Parathyroid adenoma (tissue), 2 donors: Measurements from ENCODE around the gene FAM168A.

Source experiments
- H2AFZ ChIP-seq: fragments of 300-600 bp; sonication (generic); one replicate; pipeline ENCODE4 v1.7.0; 2017; ENCODE audit warnings: antibody characterized with exemption, mild to moderate bottlenecking
- H3K27ac ChIP-seq: fragments of 300-600 bp; sonication (generic); one replicate; pipeline ENCODE4 v1.7.0; 2017
- H3K27me3 ChIP-seq: fragments of 300-600 bp; sonication (generic); one replicate; pipeline ENCODE4 v1.7.0; 2017; ENCODE audit warnings: low read length; ENCODE audit not compliant: control insufficient read depth, insufficient read depth
- H3K36me3 ChIP-seq: fragments of 300-600 bp; sonication (generic); one replicate; pipeline ENCODE4 v1.7.0; 2017; ENCODE audit warnings: low read length; ENCODE audit not compliant: control insufficient read depth, insufficient read depth
- H3K4me1 ChIP-seq: fragments of 300-600 bp; sonication (generic); one replicate; pipeline ENCODE4 v1.7.0; 2017; ENCODE audit warnings: control low read depth
- H3K4me2 ChIP-seq: fragments of 300-600 bp; sonication (generic); one replicate; pipeline ENCODE4 v1.7.0; 2017; ENCODE audit warnings: low read length
- H3K4me3 ChIP-seq: fragments of 300-600 bp; sonication (generic); one replicate; pipeline ENCODE4 v1.7.0; 2017; ENCODE audit warnings: low read depth, low read length
- H3K79me2 ChIP-seq: fragments of 300-600 bp; sonication (generic); one replicate; pipeline ENCODE4 v1.7.0; 2017; ENCODE audit warnings: control low read depth
- H3K9ac ChIP-seq: fragments of 300-600 bp; sonication (generic); one replicate; pipeline ENCODE4 v1.7.0; 2017; ENCODE audit warnings: mild to moderate bottlenecking
- H3K9me3 ChIP-seq: fragments of 300-600 bp; sonication (generic); one replicate; pipeline ENCODE4 v1.7.0; 2017; ENCODE audit warnings: low read length; ENCODE audit not compliant: control insufficient read depth
- CTCF ChIP-seq: fragments of 300-600 bp; sonication (generic); IDR thresholded peaks from one replicate; pipeline ENCODE4 v1.7.0; 2017; ENCODE audit warnings: antibody characterized with exemption, mild to moderate bottlenecking
- donor health status: primary hyperparathyroidism.

The FAM168A gene

DNA sequence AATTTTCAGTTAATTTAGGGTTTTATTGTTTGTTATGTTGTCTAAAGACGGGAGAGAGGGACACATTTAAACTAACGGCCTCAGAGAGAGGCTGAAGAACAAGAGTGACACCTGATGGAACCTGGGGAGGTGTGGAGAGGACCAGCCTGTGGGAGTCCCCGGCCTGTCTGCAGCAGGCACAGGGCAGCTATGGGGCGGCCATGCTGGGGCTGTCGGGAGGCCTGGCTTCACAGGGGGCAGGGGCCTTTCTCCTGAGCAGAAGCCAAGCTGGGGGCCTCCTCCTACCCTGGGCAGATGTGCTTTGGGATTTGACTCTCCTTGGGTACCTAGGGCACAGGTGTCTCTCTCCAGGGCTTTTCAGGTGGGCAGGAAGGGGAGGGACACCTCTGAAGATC lies 199.8 kb downstream of the FAM168A start:
- H3K27ac ChIP-seq: no peak overlapping the region
- no peaks in the 10 kb centered on the region for H3K9me3 ChIP-seq
- H3K79me2 ChIP-seq: no peaks in the 10 kb centered on the region
- TF ChIP-seq CTCF: no peak
- no peak overlapping the region for H3K4me2 ChIP-seq
- no peaks in the 10 kb centered on the region for H3K27me3 ChIP-seq
- no peaks in the 10 kb centered on the region for H3K36me3 ChIP-seq
- H2AFZ ChIP-seq: no peak overlapping the region
- H3K4me3 ChIP-seq: no peak overlapping the region
- no peak overlapping the region for H3K9ac ChIP-seq
- H3K4me1 ChIP-seq: no peaks in the 10 kb centered on the region

DNA sequence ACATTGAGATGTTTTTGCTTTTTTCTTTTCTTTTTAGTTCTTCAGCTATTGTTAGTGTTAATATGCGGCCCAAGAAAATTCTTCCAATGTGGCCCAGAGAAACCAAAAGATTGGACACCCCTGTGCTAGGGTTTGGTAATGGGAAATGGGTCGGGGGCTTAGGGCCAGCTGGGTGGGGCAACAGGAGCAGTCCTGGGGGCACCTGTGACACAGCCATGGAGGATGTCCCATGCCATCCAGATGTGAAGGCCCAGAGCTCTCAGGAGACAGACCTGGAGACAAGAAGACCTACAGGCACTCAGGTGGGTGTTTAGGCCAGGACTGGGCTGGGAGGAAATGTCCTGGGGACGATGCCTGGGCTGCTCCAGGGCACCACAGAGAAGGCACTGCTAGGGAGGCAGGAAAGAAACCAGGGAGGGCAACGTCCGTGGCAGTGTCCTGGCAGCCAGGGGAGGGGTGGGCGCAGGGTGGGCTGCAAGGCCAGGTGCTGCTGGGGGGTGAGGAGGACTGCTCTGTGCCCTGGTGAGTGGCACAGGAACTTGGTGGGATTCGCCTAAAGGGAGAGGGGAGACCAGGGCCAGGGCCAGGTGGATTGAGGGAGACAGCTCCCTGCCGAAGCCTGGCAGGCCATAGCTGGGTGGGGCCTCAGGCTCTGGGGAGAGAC lies 200.3 kb downstream of the FAM168A start:
- Histone ChIP-seq H3K79me2 (no peaks in the 10 kb centered on the region), H3K9me3 (no peaks in the 10 kb centered on the region), H3K27ac (no peak overlapping the region), H3K4me1 (no peaks in the 10 kb centered on the region), H2AFZ (no peak overlapping the region), H3K9ac (no peak overlapping the region), H3K27me3 (no peaks in the 10 kb centered on the region), H3K36me3 (no peaks in the 10 kb centered on the region), H3K4me3 (no peak overlapping the region), H3K4me2 (no peak overlapping the region)
- no peak for TF ChIP-seq CTCF

- no peaks in the 10 kb centered on the region for H3K79me2 ChIP-seq
- H3K27me3 ChIP-seq: no peaks in the 10 kb centered on the region
- TF ChIP-seq CTCF: no peak
- no peak overlapping the region for H3K4me3 ChIP-seq
- no peak overlapping the region for H3K27ac ChIP-seq
- H2AFZ ChIP-seq: no peak overlapping the region
- H3K9me3 ChIP-seq: no peaks in the 10 kb centered on the region
- no peaks in the 10 kb centered on the region for H3K4me1 ChIP-seq
- no peak overlapping the region for H3K4me2 ChIP-seq
- no peak overlapping the region for H3K9ac ChIP-seq
- H3K36me3 ChIP-seq: no peaks in the 10 kb centered on the region
Measured at GRCh38 chr11:73396985-73397384, 200.9 kb downstream of the FAM168A start.

DNA sequence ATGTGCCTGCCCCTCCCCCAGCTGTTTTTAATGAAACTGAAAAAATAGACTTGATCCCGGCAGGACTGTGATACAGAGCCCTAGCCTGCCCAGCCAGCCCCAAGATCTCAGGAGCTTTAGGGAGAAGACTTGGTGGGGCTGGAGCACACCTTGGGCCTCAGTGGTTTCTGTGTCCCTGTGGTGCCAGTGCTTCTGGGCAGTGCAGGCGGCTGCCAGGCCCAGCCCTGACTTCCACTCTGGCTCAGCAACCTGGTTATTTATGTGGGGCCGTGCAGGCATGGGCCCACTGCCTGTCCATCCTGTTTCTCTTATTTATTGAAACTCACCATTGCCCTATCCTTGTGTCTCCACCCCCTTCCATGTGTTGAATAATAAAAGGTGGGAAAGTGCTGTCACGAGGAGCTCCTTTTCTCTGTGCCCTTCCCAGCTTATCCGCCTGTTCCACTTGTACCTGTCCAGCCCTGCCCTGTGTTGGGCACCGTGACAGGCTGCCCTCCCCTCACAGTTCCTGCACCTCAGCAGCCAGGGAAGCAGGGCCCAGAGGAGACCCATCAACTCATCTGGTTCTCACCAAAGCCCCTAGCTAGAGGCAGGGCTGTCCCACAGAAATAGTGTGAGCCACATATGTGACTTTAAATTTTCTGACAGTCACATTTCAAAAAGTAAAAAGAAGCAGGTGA lies 201.5 kb downstream of the FAM168A start:
- Histone ChIP-seq H3K9me3 (no peaks in the 10 kb centered on the region), H3K9ac (no peak overlapping the region), H3K27me3 (no peaks in the 10 kb centered on the region), H3K36me3 (no peaks in the 10 kb centered on the region), H3K4me2 (no peak overlapping the region), H3K4me3 (no peak overlapping the region), H2AFZ (no peak overlapping the region), H3K27ac (no peak overlapping the region), H3K4me1 (no peaks in the 10 kb centered on the region), H3K79me2 (no peaks in the 10 kb centered on the region)
- no peak for TF ChIP-seq CTCF
